ENCODE measurements around the gene SPATC1L.

DNA sequence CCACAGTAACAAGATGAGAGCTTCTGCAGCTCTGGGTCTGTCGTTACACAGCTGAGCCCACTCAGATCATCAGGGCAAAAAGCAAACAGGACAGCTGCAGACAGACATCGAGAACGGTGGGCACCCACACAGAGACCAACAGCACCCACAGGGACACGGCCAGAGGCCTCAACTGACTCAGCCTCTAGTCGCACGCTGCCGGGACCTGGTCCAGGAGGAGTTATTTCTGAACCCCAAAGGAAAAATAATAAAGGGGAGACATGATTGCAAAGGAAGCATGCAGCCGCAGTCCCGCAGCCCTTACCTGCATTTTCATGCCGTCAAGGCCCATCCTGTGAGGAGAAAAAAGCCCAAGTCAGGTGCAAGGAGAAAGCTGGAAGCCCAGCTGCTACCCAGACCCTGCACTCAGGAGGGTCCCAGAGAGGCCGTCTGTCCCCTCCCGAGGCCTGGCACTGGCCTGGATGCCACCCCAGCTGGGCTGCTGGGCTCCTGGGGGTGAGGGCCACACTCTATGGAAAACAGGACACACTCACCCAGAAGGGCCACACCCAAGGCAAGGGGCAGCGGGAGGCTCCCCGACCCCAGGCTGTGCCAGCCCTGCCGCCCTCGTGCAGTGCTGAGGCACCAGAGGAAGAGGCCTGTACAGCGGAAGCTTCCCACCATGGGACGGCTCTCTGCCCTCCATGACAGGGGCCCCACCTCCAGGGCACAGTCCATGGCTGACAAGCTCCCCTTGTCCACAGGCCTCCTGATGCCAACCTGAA lies 28.6 kb upstream of the SPATC1L start:
- TF ChIP-seq CTCF (IDR thresholded peaks at IDR 0.05) (no peak), POLR2A (IDR thresholded peaks at IDR 0.05) (no peak)
